ENCODE results near the gene NEK8. TPM values are rescaled to one million over a fixed set of nuclear protein-coding genes. Genes with fewer than 3 reads are reported as not detected.

The NEK8 gene
- total RNA-seq, 2 experiments from 2014 or later: 4.7 to 5.2 TPM

DNA sequence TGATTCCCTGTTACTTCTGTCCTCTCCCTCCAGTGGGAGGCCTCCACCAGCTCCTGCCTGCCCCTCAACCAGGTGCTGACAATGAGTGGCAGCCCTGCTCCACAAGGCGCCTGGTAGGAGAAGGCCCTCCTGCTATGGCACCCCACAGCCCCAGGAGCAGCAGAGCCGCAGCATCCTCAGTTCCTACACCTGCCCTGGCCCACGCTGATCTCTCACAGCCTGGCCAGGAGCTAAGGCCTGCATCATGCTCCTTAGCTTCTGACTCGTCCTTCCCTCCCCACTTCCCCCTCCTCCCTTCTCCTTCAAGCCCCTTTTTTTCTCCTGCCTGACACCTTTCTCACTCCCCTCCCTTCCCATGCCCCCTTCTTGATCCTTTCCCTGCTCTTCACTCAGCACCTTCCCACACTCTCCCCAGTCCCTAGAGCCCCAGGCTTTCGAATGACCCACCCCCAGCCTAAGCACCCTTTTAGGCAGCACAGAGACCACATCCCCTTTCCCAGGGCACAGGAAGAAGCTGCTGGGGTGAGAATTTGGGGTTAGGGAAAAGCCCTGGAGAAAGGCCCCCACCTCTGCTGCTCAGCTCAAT is 23.4 kb upstream of the NEK8 start:
- ChIA-PET POLR2A (no interaction called here), CTCF (no interaction called here)
- Mint-ChIP-seq H3K36me3 (ENCODE audit: low read depth) (peaks cover 41% of the 10 kb centered on the region), H3K4me1 (ENCODE audit: low read depth) (no peaks in the 10 kb centered on the region), H3K4me3 (no peak overlapping the region), H3K9me3 (no peaks in the 10 kb centered on the region), H3K27ac (no peak overlapping the region), H3K27me3 (no peaks in the 10 kb centered on the region)
- TF ChIP-seq, protein P1, sequence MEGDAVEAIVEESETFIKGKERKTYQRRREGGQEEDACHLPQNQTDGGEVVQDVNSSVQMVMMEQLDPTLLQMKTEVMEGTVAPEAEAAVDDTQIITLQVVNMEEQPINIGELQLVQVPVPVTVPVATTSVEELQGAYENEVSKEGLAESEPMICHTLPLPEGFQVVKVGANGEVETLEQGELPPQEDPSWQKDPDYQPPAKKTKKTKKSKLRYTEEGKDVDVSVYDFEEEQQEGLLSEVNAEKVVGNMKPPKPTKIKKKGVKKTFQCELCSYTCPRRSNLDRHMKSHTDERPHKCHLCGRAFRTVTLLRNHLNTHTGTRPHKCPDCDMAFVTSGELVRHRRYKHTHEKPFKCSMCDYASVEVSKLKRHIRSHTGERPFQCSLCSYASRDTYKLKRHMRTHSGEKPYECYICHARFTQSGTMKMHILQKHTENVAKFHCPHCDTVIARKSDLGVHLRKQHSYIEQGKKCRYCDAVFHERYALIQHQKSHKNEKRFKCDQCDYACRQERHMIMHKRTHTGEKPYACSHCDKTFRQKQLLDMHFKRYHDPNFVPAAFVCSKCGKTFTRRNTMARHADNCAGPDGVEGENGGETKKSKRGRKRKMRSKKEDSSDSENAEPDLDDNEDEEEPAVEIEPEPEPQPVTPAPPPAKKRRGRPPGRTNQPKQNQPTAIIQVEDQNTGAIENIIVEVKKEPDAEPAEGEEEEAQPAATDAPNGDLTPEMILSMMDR (IDR thresholded peaks at IDR 0.05): no peak
- intact Hi-C loops (cut with DNase I, micrococcal nuclease): no loop called here
- Histone ChIP-seq H3K36me3 (ENCODE audit: insufficient read depth, low read length) (peaks cover 34% of the 10 kb centered on the region), H3K9me3 (ENCODE audit: control insufficient read depth in 1 of 2, insufficient read depth in 1 of 2, low read length in 2 of 2) (no peaks in the 10 kb centered on the region), H3K27me3 (ENCODE audit: control insufficient read depth in 1 of 2, insufficient read depth in 2 of 2, low read length in 2 of 2) (no peaks in the 10 kb centered on the region), H3K4me3 (ENCODE audit: low read length) (no peak overlapping the region), H3K27ac (ENCODE audit: low read depth in 1 of 2, low read length in 2 of 2) (peak overlapping the region in 1 of 2 donors; percentile 11), H3K4me1 (ENCODE audit: insufficient read depth, low read length) (no peaks in the 10 kb centered on the region)
- DNase-seq: no peak
- no peak for ATAC-seq (ENCODE audit: poor library complexity)

DNA sequence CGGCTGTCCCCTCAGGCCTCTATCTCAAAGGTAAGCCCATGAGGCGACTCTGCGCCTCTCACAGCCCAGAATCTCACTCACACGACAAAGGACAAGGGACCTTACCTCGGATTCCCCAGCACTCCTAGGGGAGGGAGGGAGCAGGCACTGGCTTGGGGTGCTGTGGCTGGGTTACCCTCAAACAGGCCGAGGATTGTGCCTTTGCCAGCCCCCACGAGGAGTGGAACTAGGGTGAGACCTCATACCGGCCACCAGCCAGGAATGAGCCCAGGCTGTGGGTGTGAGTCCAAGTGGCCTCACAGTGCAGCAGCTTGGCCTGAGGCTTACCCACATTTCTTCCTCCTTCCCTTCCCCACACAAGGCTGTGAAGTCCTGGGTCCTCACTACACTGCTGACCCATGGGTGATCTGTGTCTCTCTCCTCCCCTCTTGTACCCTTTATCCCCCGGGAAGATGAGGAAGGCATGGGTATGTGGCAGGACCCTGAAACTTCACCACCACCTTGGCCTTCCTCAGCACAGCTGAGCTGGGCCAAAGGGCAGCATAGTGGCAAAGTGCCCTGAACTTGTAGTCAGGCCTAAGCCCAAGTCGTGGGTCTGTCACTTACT is 22.8 kb upstream of the NEK8 start:
- H3K27me3 Mint-ChIP-seq: no peaks in the 10 kb centered on the region
- ATAC-seq (ENCODE audit: poor library complexity) (no peak), DNase-seq (no peak)
- peaks cover 5% of the 10 kb centered on the region for H3K4me1 Mint-ChIP-seq (ENCODE audit: low read depth)
- no peaks in the 10 kb centered on the region for H3K27me3 ChIP-seq (ENCODE audit: control insufficient read depth in 1 of 2, insufficient read depth in 2 of 2, low read length in 2 of 2)
- TF ChIP-seq, protein P1 (IDR thresholded peaks at IDR 0.05): no peak
- ChIA-PET POLR2A (no interaction called here), CTCF (interaction anchor here (0.6 kb wide), 1 partner anchor 1019 kb away, joined by 3 read pairs; no protein-coding TSS in a partner anchor)
- H3K4me1 ChIP-seq (ENCODE audit: insufficient read depth, low read length): peaks cover 4% of the 10 kb centered on the region
- peak overlapping the region; percentile 27 for H3K27ac Mint-ChIP-seq
- H3K27ac ChIP-seq (ENCODE audit: low read depth in 1 of 2, low read length in 2 of 2): no peak overlapping the region
- intact Hi-C loops (cut with DNase I, micrococcal nuclease): no loop called here
- H3K4me3 ChIP-seq (ENCODE audit: low read length): no peak overlapping the region
- peaks cover 34% of the 10 kb centered on the region for H3K36me3 Mint-ChIP-seq (ENCODE audit: low read depth)
- no peak overlapping the region for H3K4me3 Mint-ChIP-seq
- peaks cover 27% of the 10 kb centered on the region for H3K36me3 ChIP-seq (ENCODE audit: insufficient read depth, low read length)
- H3K9me3 ChIP-seq (ENCODE audit: control insufficient read depth in 1 of 2, insufficient read depth in 1 of 2, low read length in 2 of 2): no peaks in the 10 kb centered on the region
- no peaks in the 10 kb centered on the region for H3K9me3 Mint-ChIP-seq

DNA sequence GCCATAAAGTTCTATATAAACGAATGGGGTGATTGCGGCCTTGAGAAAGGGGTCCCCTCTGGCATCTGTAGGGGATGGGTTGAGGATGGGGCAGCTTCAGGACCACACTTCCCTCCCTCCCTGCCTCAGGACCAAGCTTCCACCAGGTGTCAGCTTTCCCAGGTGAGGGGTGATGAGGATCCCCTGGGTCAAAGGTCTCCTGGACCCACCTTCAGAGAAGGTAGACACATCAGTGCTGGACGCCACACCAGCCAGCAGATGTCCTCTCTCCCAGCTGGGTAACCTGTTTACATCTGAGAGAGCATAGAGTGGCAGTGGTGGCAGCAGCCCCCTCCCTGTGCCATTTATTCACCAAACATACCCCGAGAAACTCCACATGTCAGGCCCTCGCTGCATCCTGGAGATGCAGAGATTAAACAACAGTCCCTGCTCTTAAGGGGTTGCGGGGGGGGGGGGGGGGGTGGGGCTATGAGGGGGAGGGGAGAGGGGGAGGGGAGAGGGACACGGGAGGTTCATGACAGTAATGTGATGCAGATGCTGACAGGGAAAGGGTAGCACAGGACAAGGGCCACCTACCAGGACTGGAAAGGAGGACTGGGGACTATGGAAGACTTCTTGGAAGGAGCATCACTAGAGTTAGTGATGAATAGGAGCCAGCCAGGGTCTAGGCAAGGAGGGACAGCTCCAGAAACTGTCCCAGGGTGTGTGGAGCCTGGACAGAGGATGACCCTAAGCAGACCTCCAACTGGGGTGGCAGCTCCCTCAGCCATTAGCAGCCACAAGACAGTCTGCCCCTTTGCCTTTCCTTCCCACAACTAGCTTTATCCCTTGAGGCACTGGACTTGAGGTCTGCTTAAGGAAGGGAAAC is 21.9 kb upstream of the NEK8 start:
- H3K4me3 ChIP-seq (ENCODE audit: low read length): no peak overlapping the region
- H3K4me1 ChIP-seq (ENCODE audit: insufficient read depth, low read length): peaks cover 8% of the 10 kb centered on the region
- no peaks in the 10 kb centered on the region for H3K9me3 ChIP-seq (ENCODE audit: control insufficient read depth in 1 of 2, insufficient read depth in 1 of 2, low read length in 2 of 2)
- POLR2A ChIA-PET: interaction anchor here (1.2 to 1.5 kb wide), 2 partner anchors 13 to 62 kb away, joined by 3 to 7 read pairs; partner anchors contain the start of genes BLTP2 and RPL23A
- no peaks in the 10 kb centered on the region for H3K27me3 ChIP-seq (ENCODE audit: control insufficient read depth in 1 of 2, insufficient read depth in 2 of 2, low read length in 2 of 2)
- peaks cover 11% of the 10 kb centered on the region for H3K4me1 Mint-ChIP-seq (ENCODE audit: low read depth)
- H3K36me3 ChIP-seq (ENCODE audit: insufficient read depth, low read length): peaks cover 19% of the 10 kb centered on the region
- no peaks in the 10 kb centered on the region for H3K9me3 Mint-ChIP-seq
- peak overlapping the region; percentile 36 for H3K4me3 Mint-ChIP-seq
- intact Hi-C loops (cut with DNase I, micrococcal nuclease): no loop called here
- H3K36me3 Mint-ChIP-seq (ENCODE audit: low read depth): peaks cover 25% of the 10 kb centered on the region
- CTCF ChIA-PET: interaction anchor here (0.6 kb wide), 1 partner anchor 1018 kb away, joined by 3 read pairs; no protein-coding TSS in a partner anchor
- no peak overlapping the region for H3K27ac ChIP-seq (ENCODE audit: low read depth in 1 of 2, low read length in 2 of 2)
- TF ChIP-seq, protein P1 (IDR thresholded peaks at IDR 0.05): no peak
- no peaks in the 10 kb centered on the region for H3K27me3 Mint-ChIP-seq
- no peak for ATAC-seq (ENCODE audit: poor library complexity)
- no peak for DNase-seq
- peak overlapping the region; percentile 38 for H3K27ac Mint-ChIP-seq
